GM21619 (cell line): Measurements from ENCODE around the gene ALOX15.
"Not testable (repeated sequence)": the region's sequence is repeated elsewhere in the genome, so short reads cannot be mapped to it uniquely, and the experiment has no call there.

ENCODE experiments used
- ATAC-seq: cut with Tn5 transposase; IDR thresholded peaks from one replicate; pipeline ENCODE4 v1.9.1; 2021; ENCODE audit not compliant: unreplicated experiment

The ALOX15 gene

GRCh38 chr17:4655933-4656332, 14.5 kb upstream of the ALOX15 start:
- ATAC-seq: not testable (repeated sequence)

- ATAC-seq: no peak
These were observed 11.5 kb upstream of the ALOX15 start for GRCh38 chr17:4652997-4653396.

- ATAC-seq: no peak
These were observed 7.3 kb upstream of the ALOX15 start for GRCh38 chr17:4648741-4649140.

GRCh38 chr17:4645642-4646041, 4.2 kb upstream of the ALOX15 start:
- ATAC-seq: no peak

GRCh38 chr17:4643676-4644075, 2.2 kb upstream of the ALOX15 start:
- no peak for ATAC-seq

GRCh38 chr17:4642286-4642685, 808 bp upstream of the ALOX15 start:
- no peak for ATAC-seq

- ATAC-seq: not testable (repeated sequence)
These were observed 799 bp downstream of the ALOX15 start for GRCh38 chr17:4640569-4641188.

- ATAC-seq: not testable (repeated sequence)
These were observed 2.0 kb downstream of the ALOX15 start for GRCh38 chr17:4639301-4640059.

GRCh38 chr17:4638766-4639165, 2.7 kb downstream of the ALOX15 start:
- not testable (repeated sequence) for ATAC-seq

GRCh38 chr17:4636474-4637100, 4.9 kb downstream of the ALOX15 start:
- ATAC-seq: no peak

GRCh38 chr17:4635823-4636375, 5.6 kb downstream of the ALOX15 start:
- ATAC-seq: no peak

- no peak for ATAC-seq
These were observed 6.5 kb downstream of the ALOX15 start for GRCh38 chr17:4634976-4635375.

- ATAC-seq: no peak
These were observed 7.8 kb downstream of the ALOX15 start for GRCh38 chr17:4633643-4634042.

- no peak for ATAC-seq
These were observed 8.9 kb downstream of the ALOX15 start for GRCh38 chr17:4632581-4632920.

GRCh38 chr17:4631836-4632580, 9.5 kb downstream of the ALOX15 start:
- no peak for ATAC-seq

- no peak for ATAC-seq
These were observed 10.0 kb downstream of the ALOX15 start for GRCh38 chr17:4631431-4631830.

- ATAC-seq: no peak
These were observed 14.7 kb downstream of the ALOX15 start for GRCh38 chr17:4626734-4627256.

- no peak for ATAC-seq
These were observed 16.3 kb downstream of the ALOX15 start for GRCh38 chr17:4625181-4625617.

GRCh38 chr17:4624451-4624911, 17.0 kb downstream of the ALOX15 start:
- ATAC-seq: not testable (repeated sequence)

GRCh38 chr17:4623249-4623648, 18.2 kb downstream of the ALOX15 start:
- no peak for ATAC-seq

GRCh38 chr17:4622375-4622774, 19.1 kb downstream of the ALOX15 start:
- ATAC-seq: no peak
